Endothelial cell of umbilical vein (primary cell): ENCODE results near the gene DOCK1. TPM values are rescaled to one million over a fixed set of nuclear protein-coding genes. Genes with fewer than 3 reads are reported as not detected.

Experiments used
- BruUV-seq: library from RNA; stranded (reverse); fragments of 400-500 nt; replicated peaks from 2 replicates; lab custom pipeline; 2021; lab: Mats Ljungman, UMichigan
- CTCF ChIA-PET: fragments of 300-600, 350-600 bp; sonication (Branson Sonifier 250); formaldehyde crosslinking; loops from one replicate; lab custom pipeline; 2021; ENCODE audit warnings: antibody characterized with exemption, inconsistent platforms; lab: Charles Lee
- POLR2A ChIA-PET: fragments of 300-600, 350-600 bp; sonication (Branson Sonifier 250); formaldehyde crosslinking; loops from one replicate; lab custom pipeline; 2021; ENCODE audit warnings: antibody characterized with exemption, inconsistent platforms; lab: Charles Lee
- DNase-seq: peaks from one replicate; pipeline ENCODE4 v3.0.0-alpha.2; 2011; ENCODE audit warnings: low read depth, low spot score
- FAIRE-seq: peaks from 2 replicates; lab custom pipeline; 2011; peaks lifted over from hg19 to GRCh38; lab: Jason Lieb, UNC
- H2AFZ ChIP-seq: 2 replicates; pipeline ENCODE4 v1.6.0; 2012; ENCODE audit warnings: low read depth, low read length, control low read depth, inconsistent platforms
- H3K27ac ChIP-seq: 2 replicates; pipeline ENCODE4 v1.5.1; 2011; ENCODE audit warnings: low read depth, mild to moderate bottlenecking, control low read depth, low read length, moderate library complexity; ENCODE audit not compliant: insufficient read depth
- H3K27me3 ChIP-seq, 2 experiments: 2 replicates each; pipeline versions ENCODE4 v1.6.0 to v1.6.1; 2011; ENCODE audit warnings: low read length in 2 of 2, mixed read lengths in 1 of 2; ENCODE audit not compliant: control insufficient read depth in 2 of 2, insufficient read depth in 2 of 2
- H3K36me3 ChIP-seq, 2 experiments: 2 replicates in 1 of 2; 3 replicates in 1 of 2; pipeline ENCODE4 v1.5.1; 2011; ENCODE audit warnings: low read length in 2 of 2, mild to moderate bottlenecking in 1 of 2, moderate library complexity in 1 of 2; ENCODE audit not compliant: control insufficient read depth in 2 of 2, insufficient read depth in 2 of 2; ENCODE audit errors: extremely low read depth in 1 of 2
- H3K4me1 ChIP-seq: 3 replicates; pipeline ENCODE4 v1.5.1; 2011; ENCODE audit warnings: mild to moderate bottlenecking, low read length; ENCODE audit not compliant: control insufficient read depth, insufficient read depth; ENCODE audit errors: extremely low read depth
- H3K4me2 ChIP-seq: 2 replicates; pipeline ENCODE4 v1.6.1; 2011; ENCODE audit warnings: low read length, control low read depth, mixed read lengths; ENCODE audit not compliant: insufficient read depth
- H3K4me3 ChIP-seq, 3 experiments: fragments of 200-600 bp in 1 of 3; sonication (generic), shearing (Covaris generic) in 1 of 3; replicated peaks in 1 of 3; 2 replicates each; pipeline ENCODE4 v1.5.1; 2011 to 2016; ENCODE audit warnings: control low read depth in 3 of 3, low read length in 3 of 3, mild to moderate bottlenecking in 2 of 3, inconsistent platforms in 1 of 3, low read depth in 1 of 3, moderate library complexity in 1 of 3; ENCODE audit not compliant: insufficient read depth in 1 of 3
- H3K79me2 ChIP-seq: 2 replicates; pipeline ENCODE4 v1.6.0; 2012; ENCODE audit warnings: low read length, inconsistent platforms; ENCODE audit not compliant: control insufficient read depth, insufficient read depth
- H3K9ac ChIP-seq: replicated peaks from 2 replicates; pipeline ENCODE3; 2011; ENCODE audit warnings: low read length, control low read depth; ENCODE audit not compliant: insufficient read depth; ENCODE audit errors: extremely low read depth
- H3K9me1 ChIP-seq: replicated peaks from 3 replicates; pipeline ENCODE4 v1.6.0; 2011; ENCODE audit warnings: mild to moderate bottlenecking, low read length; ENCODE audit not compliant: control insufficient read depth, insufficient read depth; ENCODE audit errors: extremely low read depth
- H3K9me3 ChIP-seq: replicated peaks from 2 replicates; pipeline ENCODE4 v1.5.1; 2012; ENCODE audit warnings: low read length, inconsistent platforms; ENCODE audit not compliant: control insufficient read depth, insufficient read depth
- H4K20me1 ChIP-seq: replicated peaks from 2 replicates; pipeline ENCODE3; 2011; ENCODE audit warnings: mild to moderate bottlenecking, low read length; ENCODE audit not compliant: control insufficient read depth, insufficient read depth; ENCODE audit errors: extremely low read depth
- CTCF ChIP-seq, 2 donors: IDR thresholded peaks; 1 replicate in 1 of 2; 2 replicates in 1 of 2; pipeline ENCODE4 v1.5.1; 2011; ENCODE audit warnings: low read length in 2 of 2, mild to moderate bottlenecking in 2 of 2, moderate library complexity in 2 of 2, control low read depth in 1 of 2, inconsistent platforms in 1 of 2, low read depth in 1 of 2; ENCODE audit not compliant: insufficient read depth in 1 of 2; ENCODE audit errors: extremely low read depth in 1 of 2
- EZH2 ChIP-seq: IDR thresholded peaks from 2 replicates; pipeline ENCODE4 v1.6.1; 2012; ENCODE audit warnings: borderline replicate concordance, low read depth, mild to moderate bottlenecking, moderate library complexity, low read length, inconsistent platforms; ENCODE audit not compliant: severe bottlenecking
- FOS ChIP-seq: IDR thresholded peaks from 2 replicates; pipeline ENCODE4 v1.6.1; 2011; ENCODE audit warnings: mild to moderate bottlenecking, low read length, moderate library complexity, borderline replicate concordance; ENCODE audit not compliant: insufficient read depth
- GATA2 ChIP-seq: IDR thresholded peaks from 2 replicates; pipeline ENCODE4 v1.7.0; 2011; ENCODE audit warnings: low read depth, mild to moderate bottlenecking, moderate library complexity, mixed read lengths, low read length; ENCODE audit not compliant: insufficient read length, insufficient read depth
- JUN ChIP-seq: IDR thresholded peaks from 2 replicates; pipeline ENCODE4 v1.6.1; 2011; ENCODE audit warnings: borderline replicate concordance, low read depth; ENCODE audit not compliant: insufficient read length, insufficient read depth
- MAX ChIP-seq: IDR thresholded peaks from 2 replicates; pipeline ENCODE4 v1.6.1; 2011; ENCODE audit not compliant: insufficient read depth, insufficient read length
- MYC ChIP-seq: IDR thresholded peaks from one replicate; pipeline ENCODE4 v1.6.1; 2011; ENCODE audit warnings: mild to moderate bottlenecking, low read depth, low read length
- POLR2A ChIP-seq: IDR thresholded peaks from 2 replicates; pipeline ENCODE4 v1.6.1; 2012; ENCODE audit warnings: low read depth, mild to moderate bottlenecking, control low read depth, low read length
- POLR2AphosphoS5 ChIP-seq: IDR thresholded peaks from 2 replicates; pipeline ENCODE4 v1.6.1; 2012; ENCODE audit warnings: low read depth, mild to moderate bottlenecking, control low read depth, low read length, moderate library complexity; ENCODE audit not compliant: insufficient read depth
- dilution Hi-C: fragments of 300-500 bp; cut with MboI; formaldehyde crosslinking; loops from one replicate; pipeline ENCODE4 v1.15.0; 2019; ENCODE audit warnings: low sequenced_read_pairs; ENCODE audit not compliant: extremely low pct_ligation_motif_present
- intact Hi-C: fragments of 100-400 bp; cut with micrococcal nuclease; formaldehyde crosslinking; loops from one replicate; pipeline ENCODE4 v1.10.0; 2022
- polyA plus RNA-seq, 4 experiments: library from polyadenylated mRNA; depleted of rRNA in 3 of 4; stranded (reverse) in 3 of 4; unstranded in 1 of 4; fragments of >200 nt; gene quantifications; 2 replicates each; pipeline versions ENCODE4 v1.2.1 to v1.2.3, GENCODE V29; 2011 to 2012; ENCODE audit warnings: missing spikeins in 1 of 4
- total RNA-seq: library from RNA; stranded (reverse); gene quantifications from 2 replicates; pipeline ENCODE4 v1.2.3, GENCODE V29; 2021

DOCK1 gene
- total and polyA plus RNA-seq, 2 donors (not counting 3 experiments of a cell fraction or from before 2014, with no cell fraction given), result 22.5 to 83.1 TPM

- no peaks in the 10 kb centered on the region for H3K9me1 ChIP-seq
- H3K79me2 ChIP-seq, result peaks cover 38% of the 10 kb centered on the region
- no peak for DNase-seq
- no peaks in the 10 kb centered on the region for H4K20me1 ChIP-seq
- H3K4me2 ChIP-seq, result peak overlapping the region; percentile 88
- peak overlapping the region; percentile 98 for H2AFZ ChIP-seq
- no peak for FAIRE-seq
- peak overlapping the region; percentile 31 for H3K27ac ChIP-seq
- H3K4me3 ChIP-seq, result peak overlapping the region; percentile 60 to 83 (median 72)
- H3K9me3 ChIP-seq, result no peaks in the 10 kb centered on the region
- no peaks in the 10 kb centered on the region for H3K36me3 ChIP-seq
- POLR2A ChIA-PET, result no interaction called here
- dilution Hi-C loops, result no loop called here
- no peaks in the 10 kb centered on the region for H3K27me3 ChIP-seq
- BruUV-seq, result TSS peak; percentile 32
- CTCF ChIA-PET, result interaction anchor here (1.3 kb wide), 1 partner anchor 970 kb away, joined by 3 read pairs; no protein-coding TSS in a partner anchor
- TF ChIP-seq CTCF (IDR thresholded peaks at IDR 0.05; ENCODE audit: extremely low read depth in 1 of 2, insufficient read depth in 1 of 2, low read depth in 1 of 2, low read length in 2 of 2) (no peak), EZH2 (no peak), MYC (no peak), GATA2 (no peak), POLR2AphosphoS5 (no peak), JUN (no peak), POLR2A (no peak), MAX (no peak), FOS (no peak)
- intact Hi-C loops, result loop anchor here (2.0 to 10.0 kb wide), 4 partner anchors 68 to 840 kb away; no protein-coding TSS in a partner anchor
- H3K9ac ChIP-seq, result peak overlapping the region; percentile 52
- H3K4me1 ChIP-seq, result peaks cover 8% of the 10 kb centered on the region
These were observed 761 bp upstream of the DOCK1 start for GRCh38 chr10:126904516-126904817.
